ENCODE results near the gene PSMB8. TPM values are rescaled to one million over a fixed set of nuclear protein-coding genes. Genes with fewer than 3 reads are reported as not detected.

The PSMB8 gene
- total and polyA plus RNA-seq, 2 of the 8 experiments (the other 6 are each of a cell fraction or from before 2014, with no cell fraction given), result 18.4 to 43.0 TPM

- H3K23ac ChIP-seq (ENCODE audit: insufficient read length), result no peak overlapping the region
- ChIA-PET POLR2A (ENCODE audit: partially characterized antibody) (interaction anchor here (3.4 kb wide), 1 partner anchor 139 kb away, joined by 8 read pairs; no protein-coding TSS in a partner anchor), CTCF (ENCODE audit: partially characterized antibody) (interaction anchor here (1.0 kb wide), 1 partner anchor 27 kb away, joined by 5 read pairs; no protein-coding TSS in a partner anchor)
- H3K4me3 ChIP-seq (ENCODE audit: extremely low read depth in 1 of 4, insufficient read depth in 2 of 4, low read depth in 3 of 4, low read length in 4 of 4), result no peak overlapping the region
- no peak overlapping the region for H4K8ac ChIP-seq (ENCODE audit: extremely low read depth, insufficient read depth, low read length)
- H2BK15ac ChIP-seq (ENCODE audit: low read length), result no peak overlapping the region
- no peak overlapping the region for H3K56ac ChIP-seq (replicated peaks; ENCODE audit: insufficient read length, low read depth, low read length)
- no peak overlapping the region for H2BK5ac ChIP-seq (ENCODE audit: low read depth, low read length)
- 90% methylated on average over 5 of the region's 5 CpGs; no CpG with 5 or more reads in 1 of the 2 experiments for WGBS, 2 experiments (ENCODE audit: extremely low coverage in 1 of 2, insufficient coverage in 1 of 2, insufficient read length in 1 of 2, insufficient replicate concordance in 2 of 2, low coverage in 1 of 2, low lambda C conversion rate in 2 of 2, missing lambda C conversion rate in 1 of 2)
- H2AFZ ChIP-seq (ENCODE audit: low read length), result no peak overlapping the region
- H3K18ac ChIP-seq (ENCODE audit: extremely low read depth, low read length), result no peak overlapping the region
- H2BK12ac ChIP-seq (ENCODE audit: low read depth, low read length), result no peak overlapping the region
- TF ChIP-seq FOSL1 (IDR thresholded peaks at IDR 0.05; ENCODE audit: insufficient read depth, low read depth, low read length), result no peak
- TF ChIP-seq YY1 (IDR thresholded peaks at IDR 0.05; ENCODE audit: low read depth, low read length), result no peak
- TF ChIP-seq TBP (IDR thresholded peaks at IDR 0.05; ENCODE audit: low read depth, low read length), result no peak
- TF ChIP-seq SP4 (IDR thresholded peaks at IDR 0.05; ENCODE audit: low read length), result no peak
- no peak for TF ChIP-seq CHD2 (IDR thresholded peaks at IDR 0.05; ENCODE audit: low read length)
- TF ChIP-seq RXRA (IDR thresholded peaks at IDR 0.05; ENCODE audit: insufficient read depth, low read depth, low read length), result no peak
- no peak for TF ChIP-seq POLR2AphosphoS5 (IDR thresholded peaks at IDR 0.05; ENCODE audit: low read depth, low read length)
- TF ChIP-seq TCF12 (IDR thresholded peaks at IDR 0.05; ENCODE audit: low read depth, low read length), result no peak
- no peak for TF ChIP-seq USF2 (IDR thresholded peaks at IDR 0.05; ENCODE audit: low read length)
- no peak overlapping the region for H3K14ac ChIP-seq (ENCODE audit: insufficient read length)
- no peak overlapping the region for H2BK20ac ChIP-seq (ENCODE audit: low read length)
- no peak overlapping the region for H4K5ac ChIP-seq (ENCODE audit: insufficient read length, low read depth, low read length)
- FAIRE-seq (no peak), DNase-seq (ENCODE audit: low read depth in 1 of 2, low spot score in 2 of 2) (no peak)
- no peaks in the 10 kb centered on the region for H3K9me3 ChIP-seq (ENCODE audit: insufficient read depth in 2 of 2, low read depth in 1 of 2, low read length in 1 of 2)
- no peaks in the 10 kb centered on the region for H3K79me1 ChIP-seq (ENCODE audit: low read depth, low read length)
- H3K4ac ChIP-seq (replicated peaks; ENCODE audit: insufficient read length, low read depth, low read length), result no peak overlapping the region
- H4K91ac ChIP-seq (replicated peaks; ENCODE audit: insufficient read length, low read length), result no peak overlapping the region
- H3K36me3 ChIP-seq (ENCODE audit: control insufficient read depth in 2 of 4, insufficient read depth in 4 of 4, low read length in 3 of 4), result peaks cover 0 to 2% (median 0%) of the 10 kb centered on the region in 4 experiments; a peak in 4 of 8 replicates
- peaks cover 3% of the 10 kb centered on the region for H3K23me2 ChIP-seq (ENCODE audit: low read depth, low read length)
- no peak overlapping the region for H2AK5ac ChIP-seq (ENCODE audit: low read depth, low read length)
- H3K9ac ChIP-seq (replicated peaks in 1 of 4; ENCODE audit: extremely low read depth in 1 of 4, low read depth in 3 of 4, low read length in 3 of 4), result no peak overlapping the region
- H3K27me3 ChIP-seq (replicated peaks in 1 of 4; ENCODE audit: control insufficient read depth in 3 of 4, extremely low read depth in 1 of 4, insufficient read depth in 3 of 4, low read length in 3 of 4), result no peaks in the 10 kb centered on the region; a peak in 1 of 7 replicates
- H2BK120ac ChIP-seq (replicated peaks; ENCODE audit: low read depth, low read length), result no peak overlapping the region
- peaks cover 0 to 1% of the 10 kb centered on the region in 2 experiments for H4K20me1 ChIP-seq (replicated peaks in 1 of 2; ENCODE audit: control insufficient read depth in 1 of 2, insufficient read depth in 2 of 2, low read length in 2 of 2)
- H3K27ac ChIP-seq (ENCODE audit: low read depth, low read length), result no peak overlapping the region
- no peak overlapping the region for H3K4me2 ChIP-seq (ENCODE audit: insufficient read depth in 1 of 2, low read depth in 2 of 2, low read length in 2 of 2)
- H3K79me2 ChIP-seq (ENCODE audit: control insufficient read depth in 1 of 2, insufficient read depth in 2 of 2, low read length in 2 of 2), result no peaks in the 10 kb centered on the region
- H3K4me1 ChIP-seq (replicated peaks in 1 of 4; ENCODE audit: control insufficient read depth in 3 of 4, insufficient read depth in 4 of 4, low read length in 3 of 4), result peaks cover 0 to 7% (median 4%) of the 10 kb centered on the region in 4 experiments; a peak in 5 of 7 replicates
These were observed 10.2 kb downstream of the PSMB8 start for GRCh38 chr6:32833664-32834063.
